Right ventricle myocardium inferior (tissue), 1 donor: ENCODE measurements around the gene BAD. TPM values are rescaled to one million over a fixed set of nuclear protein-coding genes. Genes with fewer than 3 reads are reported as not detected.

Experiments
- ATAC-seq: fragments of 200-7000 bp; cut with Tn5 transposase; one replicate; pipeline ENCODE4 v1.9.1; 2020; ENCODE audit warnings: mild to moderate bottlenecking, moderate library complexity
- DNase-seq: peaks from one replicate; pipeline ENCODE4 v3.0.0; 2021; ENCODE audit errors: missing footprints
- intact Hi-C: fragments of 100-400 bp; cut with DNase I; formaldehyde crosslinking; loops from one replicate; pipeline ENCODE4 v1.11.0; 2022
- total RNA-seq: library from RNA; stranded (reverse); fragmentation: NEBNext Ultra II Directional; extraction: Animal tissue kit (Norgen Biotek cat#: 25700); gene quantifications from one replicate; pipeline ENCODE4 v1.2.1, GENCODE V29; 2021
- donor health status: DM: no; HTN: yes; CAD: no; lungs with severe emphysema.

Gene BAD
- total RNA-seq, 1 donor from 2014 or later, result 89.1 TPM

DNA sequence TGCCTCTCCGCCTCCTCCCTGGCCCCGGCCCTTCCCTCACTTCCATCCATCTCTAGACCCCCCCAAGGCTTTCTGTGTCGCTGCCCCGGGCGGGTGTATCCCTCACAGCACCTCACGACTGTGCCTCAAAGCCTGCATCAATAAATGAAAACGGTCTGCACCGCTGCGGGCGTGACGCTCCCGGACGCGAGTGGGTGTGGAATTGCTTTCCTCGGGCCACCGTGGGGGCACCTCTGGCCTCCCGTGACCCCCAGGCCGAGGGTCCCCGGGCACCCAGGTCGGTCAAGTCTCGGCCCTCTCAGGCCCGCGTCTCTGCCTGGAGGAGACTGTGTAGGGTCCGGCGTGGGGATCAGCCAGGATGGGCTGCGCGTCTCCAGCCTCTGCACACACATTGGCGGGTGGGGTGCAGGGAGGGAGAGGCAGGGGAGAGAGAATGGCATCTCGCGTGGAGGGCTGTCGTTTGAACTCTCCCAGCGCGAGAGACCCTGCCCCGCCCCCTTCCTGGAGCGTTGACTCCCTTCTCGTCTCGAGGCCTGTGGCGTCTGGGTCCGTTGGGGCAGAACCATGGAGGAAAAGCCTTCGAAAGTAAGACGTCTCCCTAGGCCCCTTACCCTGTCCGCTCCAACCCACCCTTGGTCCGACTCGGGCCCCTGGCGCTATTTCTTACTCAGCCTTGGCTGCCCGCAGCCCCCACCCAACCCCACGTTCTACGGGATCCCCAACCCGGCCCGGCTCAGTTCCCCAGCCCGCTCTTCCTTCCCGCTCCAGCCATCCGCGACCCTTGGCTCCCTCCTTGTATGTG is 15.6 kb upstream of the BAD start, which contains the start of gene CATSPERZ:
Gene CATSPERZ, plus strand, starts transcription at position 512 of the 802 bp plus-strand sequence. Its CDS starts 53 bp downstream, at position 565.
- no peak for ATAC-seq
- intact Hi-C loops, result loop anchor here (5.0 kb wide), 2 partner anchors 48 to 113 kb away; partner anchors contain the start of genes PLCB3 and STIP1

GRCh38 chr11:64298966-64299846 is 14.7 kb upstream of the BAD start:
- DNase-seq, result peak; percentile 80
- peak; percentile 50 for ATAC-seq
- intact Hi-C loops, result no loop called here

More for the DNA sequence above, 15.6 kb upstream of the BAD start, which contains the start of gene CATSPERZ:
- DNase-seq, result peak; percentile 60

DNA sequence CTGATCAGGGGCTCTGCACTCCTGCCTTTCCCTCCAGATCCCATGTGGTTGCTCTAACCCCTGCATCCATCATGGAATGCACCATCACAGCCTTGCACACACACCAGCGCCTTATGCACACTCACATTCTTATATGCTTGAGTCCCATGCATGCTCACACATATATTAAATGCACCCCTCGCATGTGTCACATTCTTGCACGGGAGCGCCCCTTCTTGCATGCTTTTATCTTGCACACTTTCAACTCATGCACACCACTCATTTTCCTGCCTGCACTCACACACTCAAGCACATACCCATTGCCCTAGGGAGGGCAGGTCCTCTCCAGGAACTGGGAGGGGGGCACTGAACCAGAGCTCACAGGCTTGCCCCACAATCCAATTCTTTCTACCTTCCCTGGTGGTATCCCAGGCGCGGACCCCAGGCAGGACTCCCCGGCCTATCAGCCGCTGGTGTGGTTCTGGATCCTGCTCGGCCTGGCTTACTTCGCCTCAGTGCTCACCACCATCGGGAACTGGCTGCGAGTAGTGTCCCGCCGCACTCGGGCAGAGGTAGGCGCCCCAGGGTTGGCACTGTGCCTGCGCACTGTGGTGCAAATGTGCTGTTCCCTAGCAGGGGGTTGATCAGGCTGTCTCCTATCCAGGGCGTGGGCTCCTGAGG is 13.4 kb upstream of the BAD start:
- intact Hi-C loops, result no loop called here
- no peak for ATAC-seq
- peak; percentile 72 for DNase-seq

DNA sequence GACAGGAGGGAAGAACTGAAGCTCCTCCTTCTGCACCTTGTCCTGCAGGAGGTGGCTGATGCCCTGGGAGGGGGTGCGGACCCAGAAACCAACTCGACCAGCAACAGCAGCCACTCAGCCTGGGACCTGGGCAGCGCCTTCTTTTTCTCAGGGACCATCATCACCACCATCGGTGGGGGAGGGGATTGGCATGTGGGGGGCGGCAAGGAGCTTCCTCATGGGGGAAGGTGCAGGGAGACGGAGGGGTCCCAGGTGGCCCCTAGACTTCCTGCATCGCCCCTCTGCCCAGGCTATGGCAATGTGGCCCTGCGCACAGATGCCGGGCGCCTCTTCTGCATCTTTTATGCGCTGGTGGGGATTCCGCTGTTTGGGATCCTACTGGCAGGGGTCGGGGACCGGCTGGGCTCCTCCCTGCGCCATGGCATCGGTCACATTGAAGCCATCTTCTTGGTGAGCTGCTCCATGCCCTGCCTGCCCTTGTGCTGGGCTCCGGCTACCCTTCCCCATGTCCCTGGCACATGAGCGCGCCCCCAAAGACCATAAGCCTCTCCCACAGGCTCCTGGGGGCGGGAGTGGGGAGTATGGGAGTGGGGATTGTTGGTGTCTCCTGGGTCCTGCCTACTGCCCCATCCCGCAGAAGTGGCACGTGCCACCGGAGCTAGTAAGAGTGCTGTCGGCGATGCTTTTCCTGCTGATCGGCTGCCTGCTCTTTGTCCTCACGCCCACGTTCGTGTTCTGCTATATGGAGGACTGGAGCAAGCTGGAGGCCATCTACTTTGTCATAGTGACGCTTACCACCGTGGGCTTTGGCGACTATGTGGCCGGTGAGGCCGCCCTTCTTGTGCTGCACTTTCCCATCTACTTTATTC is 12.6 kb upstream of the BAD start:
- intact Hi-C loops, result no loop called here
- ATAC-seq (no peak), DNase-seq (peak; percentile 33)

DNA sequence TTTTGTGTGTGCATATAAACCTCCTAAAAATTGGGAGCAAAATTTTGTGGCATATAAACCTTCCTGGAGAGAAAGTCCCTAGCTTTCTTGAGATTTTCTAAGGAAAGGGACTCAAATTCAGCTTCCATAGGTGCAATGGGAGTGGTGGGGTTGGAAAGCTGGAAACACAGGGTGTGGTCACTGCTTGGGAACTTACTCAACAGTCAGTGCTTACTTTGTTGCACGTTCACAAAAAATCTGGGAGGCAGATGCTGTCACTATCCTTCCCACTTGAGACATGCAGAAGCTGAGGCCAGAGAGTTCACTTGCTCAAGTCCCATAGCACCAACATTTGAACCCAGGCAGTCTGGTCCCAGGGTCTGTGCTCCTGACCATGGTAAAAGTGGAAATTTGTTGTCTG is 11.8 kb upstream of the BAD start:
- no peak for DNase-seq
- intact Hi-C loops, result no loop called here
- no peak for ATAC-seq

- no peak for ATAC-seq
- intact Hi-C loops, result no loop called here
- no peak for DNase-seq
Measured at GRCh38 chr11:64295760-64296159, 11.3 kb upstream of the BAD start.

DNA sequence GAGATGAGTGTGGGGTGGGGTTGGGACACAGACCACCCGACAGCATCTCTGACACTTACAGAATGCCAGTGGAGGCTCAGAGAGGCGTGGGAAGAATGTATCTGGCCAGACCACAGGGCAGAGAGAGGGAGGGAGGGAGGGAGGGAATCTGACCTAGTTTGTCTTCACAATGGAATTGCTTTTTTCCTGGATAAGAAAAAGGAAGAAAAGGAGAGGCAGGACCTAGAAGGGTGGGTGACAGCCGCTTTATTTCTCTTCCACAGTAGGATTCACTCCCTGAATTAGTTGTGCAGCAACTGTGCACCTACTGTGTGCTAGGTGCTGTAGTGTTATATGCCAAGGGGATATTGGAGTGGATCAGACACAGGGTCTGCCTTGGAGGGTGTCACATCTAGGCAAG is 10.3 kb upstream of the BAD start:
- intact Hi-C loops, result no loop called here
- DNase-seq, result no peak
- no peak for ATAC-seq

DNA sequence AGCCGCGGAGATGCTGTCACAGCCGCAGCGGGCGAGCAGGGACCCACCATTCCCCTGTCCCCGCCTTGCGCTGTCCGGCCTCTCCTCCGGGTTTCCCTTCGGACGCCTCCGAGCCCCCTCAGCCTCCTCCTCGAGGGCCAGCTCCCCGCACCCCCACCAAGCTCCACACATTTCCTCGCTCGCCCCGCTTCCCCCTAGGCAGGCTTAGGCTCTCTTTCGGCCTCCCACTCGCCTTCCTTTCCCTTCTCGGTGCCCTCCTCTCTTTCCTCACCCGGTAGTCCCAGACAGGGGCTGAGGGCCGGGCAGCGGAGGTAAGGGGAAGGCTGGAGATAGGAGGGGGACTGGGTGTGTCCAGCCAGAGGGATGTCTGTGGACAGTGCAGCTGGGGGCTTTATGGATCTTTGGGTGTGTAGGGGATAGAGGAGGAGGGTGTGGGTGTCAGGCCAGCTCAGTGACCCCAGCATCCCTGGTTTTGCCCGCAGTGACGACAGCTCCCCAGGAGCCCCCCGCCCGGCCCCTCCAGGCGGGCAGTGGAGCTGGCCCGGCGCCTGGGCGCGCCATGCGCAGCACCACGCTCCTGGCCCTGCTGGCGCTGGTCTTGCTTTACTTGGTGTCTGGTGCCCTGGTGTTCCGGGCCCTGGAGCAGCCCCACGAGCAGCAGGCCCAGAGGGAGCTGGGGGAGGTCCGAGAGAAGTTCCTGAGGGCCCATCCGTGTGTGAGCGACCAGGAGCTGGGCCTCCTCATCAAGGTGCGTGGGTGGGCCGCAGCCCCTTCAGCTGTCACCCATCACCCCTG is 8.2 kb upstream of the BAD start:
- DNase-seq (peak; percentile 47), ATAC-seq (no peak)
- intact Hi-C loops, result no loop called here

DNA sequence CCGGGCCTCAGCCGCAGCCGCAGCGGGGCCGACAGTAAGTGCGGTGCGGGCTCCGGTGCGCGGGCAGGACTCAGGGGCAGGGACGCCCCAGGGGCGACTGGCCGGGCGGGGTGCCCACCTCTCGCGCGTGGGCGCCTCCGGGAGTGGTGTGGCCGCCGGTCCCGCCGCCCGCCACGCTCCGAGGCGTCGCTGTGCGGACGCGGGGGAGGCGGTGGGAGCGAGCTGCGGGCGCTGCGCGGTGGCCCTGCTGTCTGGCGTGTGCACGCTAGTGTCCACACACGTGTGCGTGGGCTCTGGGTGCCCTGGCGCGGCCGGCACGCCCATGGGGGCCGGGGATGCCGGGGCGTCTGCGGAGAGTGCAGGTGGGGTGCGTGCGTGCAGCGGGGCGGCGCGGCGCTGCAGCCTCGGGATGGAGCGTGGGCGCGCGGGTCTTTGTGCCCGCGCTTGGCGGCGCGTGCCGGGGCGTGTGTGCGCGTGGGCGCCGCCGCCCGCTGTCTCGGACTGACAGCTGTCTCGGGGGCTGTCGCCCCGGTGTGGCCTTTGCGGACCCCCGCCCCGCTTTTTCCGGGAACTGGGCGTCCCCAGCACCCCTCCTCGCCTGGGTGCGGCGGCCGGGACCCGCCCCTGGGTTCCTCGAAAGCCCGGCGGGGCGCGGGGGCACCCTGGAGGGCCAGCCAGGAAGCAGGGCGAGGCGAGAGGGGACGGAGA is 7.4 kb upstream of the BAD start:
- ATAC-seq (no peak), DNase-seq (peak; percentile 37)
- intact Hi-C loops, result no loop called here

DNA sequence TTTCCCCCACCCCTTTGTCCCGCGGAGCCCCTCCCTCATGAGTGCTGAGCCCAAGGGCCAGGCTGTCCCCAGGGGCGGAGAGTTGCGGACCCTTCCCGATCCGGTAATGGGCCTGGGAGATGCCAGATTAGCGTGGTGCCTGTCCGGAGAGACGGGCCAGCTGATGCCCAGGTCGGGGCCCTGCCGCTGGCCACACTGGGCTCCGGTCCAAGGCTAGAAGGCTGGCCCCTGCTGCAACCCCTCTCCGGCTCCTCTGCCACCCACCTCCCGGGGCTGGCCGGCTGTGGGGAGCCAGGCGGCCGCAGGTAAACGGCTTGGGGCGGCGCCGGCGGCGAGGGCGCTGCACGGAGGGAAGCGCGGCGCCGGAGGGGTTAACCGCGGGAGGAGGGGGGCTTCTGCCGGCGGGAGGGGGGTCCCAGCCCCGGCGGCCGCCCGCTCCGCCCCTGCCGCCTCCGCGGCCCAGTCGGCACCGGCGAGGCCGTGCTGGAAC is 6.8 kb upstream of the BAD start, which contains the start of gene KCNK4:
Gene KCNK4, plus strand, starts transcription at position 41 of the 490 bp plus-strand sequence. CDS start 1,717 bp downstream, outside the sequence.
- intact Hi-C loops, result no loop called here
- peak; percentile 22 for DNase-seq
- ATAC-seq, result no peak

GRCh38 chr11:64290352-64291261 is 6.1 kb upstream of the BAD start:
- peak; percentile 40 for DNase-seq
- intact Hi-C loops, result no loop called here
- ATAC-seq, result no peak

DNA sequence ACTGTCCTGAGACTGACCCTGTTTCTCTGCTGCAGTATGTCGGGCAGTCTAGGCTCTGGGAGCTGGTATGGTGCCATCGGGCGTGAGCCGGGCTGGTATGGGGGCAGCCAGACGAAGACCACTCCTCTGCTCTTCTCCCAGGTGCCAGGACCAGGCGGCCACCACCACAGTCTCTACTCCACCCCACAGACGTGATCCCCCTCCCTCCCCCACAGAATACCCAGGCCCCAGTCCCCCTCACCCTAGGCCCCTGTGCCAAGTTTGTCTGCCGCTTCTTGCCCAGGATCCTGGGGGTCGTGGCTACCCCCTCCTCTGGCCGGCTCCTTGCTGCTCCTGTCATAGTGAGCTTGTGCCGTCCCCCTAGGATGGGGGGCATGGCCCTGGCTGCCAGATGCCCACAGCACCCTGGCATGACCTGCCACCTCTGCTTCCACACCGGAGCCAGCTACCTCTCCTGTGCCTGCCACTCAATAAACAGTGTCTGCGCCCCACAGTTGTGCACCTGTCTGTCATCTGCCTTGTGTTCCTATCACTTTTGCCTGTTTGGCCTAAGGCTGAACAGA is 4.6 kb upstream of the BAD start:
- intact Hi-C loops, result loop anchor here (5.0 kb wide), 1 partner anchor 87 kb away; no protein-coding TSS in a partner anchor
- ATAC-seq, result no peak
- peak; percentile 26 for DNase-seq

GRCh38 chr11:64288353-64288750 is 3.9 kb upstream of the BAD start:
- ATAC-seq (no peak), DNase-seq (no peak)
- intact Hi-C loops, result loop anchor here (5.0 kb wide), 1 partner anchor 86 kb away; no protein-coding TSS in a partner anchor

- ATAC-seq, result no peak
- intact Hi-C loops, result loop anchor here (5.0 kb wide), 1 partner anchor 86 kb away; no protein-coding TSS in a partner anchor
- DNase-seq, result peak; percentile 50
Measured at GRCh38 chr11:64287676-64288352, 3.3 kb upstream of the BAD start.

- no peak for ATAC-seq
- intact Hi-C loops, result loop anchor here (5.0 kb wide), 1 partner anchor 84 kb away; no protein-coding TSS in a partner anchor
- peak; percentile 68 for DNase-seq
Measured at GRCh38 chr11:64286801-64287159, 2.3 kb upstream of the BAD start.
